Spinal cord (tissue), 10 donors: ENCODE data around the gene DAB1. TPM values are rescaled to one million over a fixed set of nuclear protein-coding genes. Genes with fewer than 3 reads are reported as not detected.

ENCODE experiments used
- DNase-seq, 6 donors: peaks; one replicate each; pipeline versions ENCODE4 v3.0.0 to v3.0.0-alpha.2; 2013 to 2015; ENCODE audit warnings: low spot score in 6 of 6, low read depth in 4 of 6
- H3K27ac ChIP-seq: one replicate; pipeline ENCODE4 v1.5.1; 2013; ENCODE audit warnings: low read depth, low read length, control low read depth
- H3K27me3 ChIP-seq: one replicate; pipeline ENCODE4 v1.6.1; 2013; ENCODE audit warnings: low read length; ENCODE audit not compliant: control insufficient read depth, insufficient read depth
- H3K36me3 ChIP-seq: one replicate; pipeline ENCODE4 v1.6.1; 2013; ENCODE audit warnings: low read length; ENCODE audit not compliant: control insufficient read depth, insufficient read depth
- H3K4me1 ChIP-seq: one replicate; pipeline ENCODE4 v1.6.1; 2013; ENCODE audit warnings: low read length; ENCODE audit not compliant: control insufficient read depth, insufficient read depth
- H3K4me3 ChIP-seq: one replicate; pipeline ENCODE4 v1.5.1; 2013; ENCODE audit warnings: low read depth, low read length, control low read depth
- H3K9me3 ChIP-seq: one replicate; pipeline ENCODE4 v1.6.1; 2013; ENCODE audit warnings: low read length; ENCODE audit not compliant: control insufficient read depth, insufficient read depth
- WGBS: methylation state at CpG from one replicate; pipeline ENCODE4 v1.1.5; 2013; ENCODE audit warnings: missing lambda C conversion rate; ENCODE audit not compliant: insufficient coverage; 5-methylcytosine and 5-hydroxymethylcytosine counted together
- polyA plus RNA-seq, 2 donors: library from polyadenylated mRNA; unstranded; fragments of 120-200 nt; gene quantifications; one replicate each; pipeline ENCODE4 v1.2.1, GENCODE V29; 2013; ENCODE audit not compliant: insufficient read length in 2 of 2
- total RNA-seq, 2 donors: library from RNA; depleted of rRNA in 1 of 2; stranded (reverse); fragments of 120-200 nt in 1 of 2; fragments of >200 nt in 1 of 2; gene quantifications; one replicate each; pipeline versions ENCODE4 v1.2.3 to v1.2.4, GENCODE V29; 2013 to 2014
- donor health status: healthy.

DAB1 gene
- total and polyA plus RNA-seq, 4 donors: 8.3 to 27.9 (median 16.9) TPM

DNA sequence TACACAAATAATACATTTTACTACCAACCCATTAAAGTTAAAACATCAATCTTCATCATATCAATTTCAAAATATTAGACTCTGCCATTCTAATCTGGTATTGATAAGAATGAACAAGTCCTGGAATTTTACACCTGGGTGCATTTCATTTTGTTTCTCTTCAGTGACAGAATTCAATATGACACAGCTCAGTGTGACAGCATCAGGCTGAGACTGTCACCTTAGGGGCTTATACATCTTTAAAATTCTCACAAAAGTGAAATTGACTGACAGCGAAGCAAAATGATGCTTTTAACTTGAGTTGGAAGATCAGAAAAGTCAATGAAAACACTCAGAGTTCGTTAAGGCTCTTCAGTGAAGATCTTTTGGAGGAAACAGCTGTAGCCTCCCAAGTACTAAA is 213.0 kb downstream of the DAB1 start:
- H3K4me1 ChIP-seq: no peaks in the 10 kb centered on the region
- 77% methylated on average over 1 of the region's 2 CpGs for WGBS
- no peaks in the 10 kb centered on the region for H3K36me3 ChIP-seq
- H3K9me3 ChIP-seq: no peaks in the 10 kb centered on the region
- no peak overlapping the region for H3K27ac ChIP-seq
- DNase-seq: no peak
- no peaks in the 10 kb centered on the region for H3K27me3 ChIP-seq
- no peak overlapping the region for H3K4me3 ChIP-seq

DNA sequence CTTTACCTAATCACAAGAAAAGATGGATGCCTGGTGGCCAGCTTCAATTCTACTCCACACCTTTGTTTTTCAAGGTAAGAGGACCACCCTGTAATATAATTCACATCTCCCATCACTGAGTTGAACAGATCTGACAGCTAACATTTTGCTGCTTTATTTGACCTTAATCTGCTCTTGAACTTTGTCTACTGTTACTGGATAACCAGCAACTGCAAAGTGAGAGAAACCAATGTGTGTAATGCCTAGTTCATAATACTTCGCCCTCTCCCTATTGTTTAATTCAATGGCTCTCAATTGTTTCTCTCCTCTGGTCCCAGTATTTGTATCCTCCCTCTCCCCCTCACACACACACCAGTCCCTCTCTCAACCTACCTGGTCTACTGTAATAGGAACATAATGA is 214.4 kb downstream of the DAB1 start:
- Histone ChIP-seq H3K36me3 (no peaks in the 10 kb centered on the region), H3K27me3 (no peaks in the 10 kb centered on the region), H3K27ac (no peak overlapping the region), H3K4me1 (no peaks in the 10 kb centered on the region), H3K4me3 (no peak overlapping the region), H3K9me3 (no peaks in the 10 kb centered on the region)
- DNase-seq: no peak
- WGBS: no CpG with 5 or more reads among the region's 1 CpG

DNA sequence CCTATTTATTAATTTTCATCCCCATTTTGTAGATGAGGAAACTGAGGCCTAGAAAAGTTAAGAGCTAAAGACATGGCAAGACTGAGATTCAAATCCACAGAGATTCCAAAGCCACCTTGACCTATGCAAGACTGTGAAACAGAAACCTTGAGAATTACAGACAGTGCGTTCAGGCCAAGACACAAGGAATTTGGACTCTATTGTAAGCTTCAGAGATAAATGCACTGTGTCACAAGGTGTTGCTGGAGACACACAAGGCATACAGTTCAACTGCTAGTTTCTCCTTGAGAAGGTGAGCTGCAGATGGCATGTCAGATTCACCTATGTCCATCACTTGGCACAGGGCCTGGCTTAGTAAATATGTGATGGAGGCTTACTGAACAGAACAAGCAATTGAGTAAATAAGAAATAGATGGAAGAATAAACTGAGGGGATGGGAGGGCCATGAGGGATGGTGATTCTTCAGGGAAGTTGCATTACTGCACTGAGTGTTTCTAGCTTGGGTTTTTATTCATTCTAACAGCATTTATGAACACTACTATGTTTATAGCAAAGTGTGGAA is 215.0 kb downstream of the DAB1 start:
- Histone ChIP-seq H3K4me1 (no peaks in the 10 kb centered on the region), H3K36me3 (no peaks in the 10 kb centered on the region), H3K4me3 (no peak overlapping the region), H3K27me3 (no peaks in the 10 kb centered on the region), H3K9me3 (no peaks in the 10 kb centered on the region), H3K27ac (no peak overlapping the region)
- 82% methylated on average over 1 of the region's 1 CpG for WGBS
- no peak for DNase-seq

DNA sequence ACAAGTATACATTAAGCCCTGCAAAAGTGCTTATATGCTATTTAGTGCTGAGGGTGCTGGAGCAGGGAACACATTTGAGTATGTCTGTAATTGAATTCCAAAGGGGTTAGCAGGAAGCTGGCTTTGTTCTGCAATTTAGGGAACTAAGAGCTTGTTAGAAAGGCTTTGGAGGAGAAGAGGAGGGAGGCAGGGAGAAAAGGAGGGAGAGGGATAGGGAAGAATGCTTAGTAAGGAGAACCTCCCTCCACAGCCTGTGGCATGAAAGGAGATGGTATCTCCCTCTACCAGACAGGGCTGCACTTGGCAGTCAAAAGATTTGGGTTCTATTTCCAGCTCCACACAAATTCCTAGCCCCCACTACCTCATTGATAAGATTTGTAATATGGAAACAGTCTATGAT is 217.8 kb downstream of the DAB1 start:
- no peak overlapping the region for H3K4me3 ChIP-seq
- DNase-seq: peak in 2 of 6 donors; percentile 28 to 66
- no peak overlapping the region for H3K27ac ChIP-seq
- no peaks in the 10 kb centered on the region for H3K27me3 ChIP-seq
- no peaks in the 10 kb centered on the region for H3K9me3 ChIP-seq
- no peaks in the 10 kb centered on the region for H3K4me1 ChIP-seq
- H3K36me3 ChIP-seq: no peaks in the 10 kb centered on the region

DNA sequence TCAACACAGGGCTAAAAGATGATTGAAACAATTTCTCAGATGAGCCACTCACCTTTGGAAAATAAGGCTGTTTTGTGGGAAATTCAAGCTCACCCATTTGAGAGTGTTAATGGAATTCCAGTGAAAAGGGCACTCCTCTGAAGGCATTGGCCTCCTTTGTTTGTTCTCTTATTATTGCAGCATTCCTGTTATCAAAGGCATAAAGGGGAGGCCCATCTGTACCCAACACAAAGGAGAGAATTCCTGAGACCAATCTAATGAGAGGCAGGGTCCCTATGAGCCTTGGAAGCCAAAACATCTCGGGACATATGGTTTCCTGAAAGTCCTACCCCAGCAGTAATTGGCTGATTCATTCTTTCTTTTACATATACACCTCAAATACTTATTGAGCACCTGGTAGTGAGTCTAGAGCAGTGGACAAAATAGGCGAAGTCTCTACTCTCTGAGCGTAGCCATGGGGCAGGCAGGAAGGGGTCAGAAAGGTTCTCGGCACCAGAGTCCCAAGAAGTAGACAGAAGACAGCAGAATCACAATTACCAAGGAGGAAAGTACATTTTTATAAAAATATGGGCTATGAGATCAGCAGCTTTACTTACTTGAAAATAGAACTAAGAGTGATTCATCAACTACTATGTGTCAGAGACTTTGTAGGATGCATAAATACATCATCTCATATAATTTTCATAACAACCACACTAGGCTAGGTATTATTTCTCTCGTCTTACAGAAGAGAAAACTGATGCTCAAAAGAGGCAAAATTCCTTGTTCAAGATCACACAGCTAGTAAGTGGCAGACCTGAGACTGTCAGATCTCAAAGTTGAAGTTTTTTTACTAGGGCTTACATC is 218.7 kb downstream of the DAB1 start:
- no peaks in the 10 kb centered on the region for H3K4me1 ChIP-seq
- no peaks in the 10 kb centered on the region for H3K9me3 ChIP-seq
- WGBS: no CpG with 5 or more reads among the region's 5 CpGs
- no peaks in the 10 kb centered on the region for H3K36me3 ChIP-seq
- H3K4me3 ChIP-seq: no peak overlapping the region
- H3K27ac ChIP-seq: no peak overlapping the region
- no peak for DNase-seq
- no peaks in the 10 kb centered on the region for H3K27me3 ChIP-seq

DNA sequence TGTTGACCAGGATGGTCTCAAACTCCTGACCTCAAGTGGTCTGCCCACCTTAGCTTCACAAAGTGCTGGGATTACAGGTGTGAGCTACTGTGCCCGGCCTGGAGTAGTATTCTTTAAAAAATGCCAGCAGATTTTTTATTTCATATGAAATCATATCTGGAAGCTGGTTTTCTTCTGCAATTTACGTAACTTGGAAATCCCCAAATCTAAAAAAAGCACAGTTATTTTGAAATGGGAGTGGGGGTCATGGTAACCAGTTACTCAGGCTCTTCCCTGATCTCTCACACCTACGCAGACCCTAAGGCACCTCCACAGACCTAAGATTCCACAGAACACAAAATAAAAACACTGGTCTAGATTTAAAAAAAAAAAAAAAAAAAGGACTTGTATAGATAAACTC is 219.8 kb downstream of the DAB1 start:
- no peak overlapping the region for H3K27ac ChIP-seq
- no peaks in the 10 kb centered on the region for H3K27me3 ChIP-seq
- H3K9me3 ChIP-seq: no peaks in the 10 kb centered on the region
- no peak for DNase-seq
- no peaks in the 10 kb centered on the region for H3K4me1 ChIP-seq
- WGBS: no CpG with 5 or more reads among the region's 3 CpGs
- H3K4me3 ChIP-seq: no peak overlapping the region
- no peaks in the 10 kb centered on the region for H3K36me3 ChIP-seq

DNA sequence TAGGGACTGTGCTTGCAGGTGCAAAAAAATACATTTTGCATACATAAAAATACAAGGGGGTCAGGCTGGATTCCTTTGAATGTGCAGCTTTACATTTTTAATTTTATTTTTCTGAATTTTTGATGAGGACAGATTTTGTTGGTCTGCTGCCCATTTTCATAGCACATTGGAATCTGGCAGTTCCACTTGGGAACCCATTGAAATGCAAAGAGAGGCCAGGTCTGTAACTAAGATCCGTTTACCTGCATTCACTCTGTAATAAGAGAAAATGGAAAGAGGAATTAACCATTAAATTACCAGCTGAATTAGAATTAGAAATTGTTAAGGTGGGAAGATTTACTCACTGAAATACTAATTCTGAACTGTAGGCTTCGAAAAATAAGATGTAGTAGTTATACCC is 221.6 kb downstream of the DAB1 start:
- no peaks in the 10 kb centered on the region for H3K27me3 ChIP-seq
- no peaks in the 10 kb centered on the region for H3K4me1 ChIP-seq
- no CpG with 5 or more reads among the region's 2 CpGs for WGBS
- no peak overlapping the region for H3K27ac ChIP-seq
- DNase-seq: peak in 1 of 6 donors; percentile 23
- H3K36me3 ChIP-seq: no peaks in the 10 kb centered on the region
- no peak overlapping the region for H3K4me3 ChIP-seq
- H3K9me3 ChIP-seq: no peaks in the 10 kb centered on the region

DNA sequence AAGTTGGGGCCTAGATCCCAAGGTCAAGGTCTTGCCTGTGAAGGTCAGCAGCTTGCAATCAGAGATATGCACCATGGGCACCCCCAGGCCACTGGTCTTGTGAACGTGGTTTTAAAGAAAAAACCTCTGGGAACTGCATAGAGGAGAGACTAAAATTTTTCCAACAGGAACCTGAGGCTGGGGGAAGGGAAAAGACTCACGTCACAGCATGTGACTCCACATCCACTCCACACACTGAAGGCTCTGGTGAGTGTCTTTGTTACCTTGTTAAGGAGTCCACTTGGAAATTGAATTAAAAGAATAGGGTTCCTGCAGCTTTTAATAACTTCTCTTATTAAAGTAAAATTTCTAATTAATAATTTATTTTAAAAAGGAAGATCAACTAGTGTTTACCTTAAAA is 224.9 kb downstream of the DAB1 start:
- no peak overlapping the region for H3K27ac ChIP-seq
- no peak overlapping the region for H3K4me3 ChIP-seq
- H3K9me3 ChIP-seq: no peaks in the 10 kb centered on the region
- H3K4me1 ChIP-seq: no peaks in the 10 kb centered on the region
- WGBS: 50% methylated on average over 1 of the region's 2 CpGs
- H3K27me3 ChIP-seq: no peaks in the 10 kb centered on the region
- H3K36me3 ChIP-seq: no peaks in the 10 kb centered on the region
- DNase-seq: no peak

DNA sequence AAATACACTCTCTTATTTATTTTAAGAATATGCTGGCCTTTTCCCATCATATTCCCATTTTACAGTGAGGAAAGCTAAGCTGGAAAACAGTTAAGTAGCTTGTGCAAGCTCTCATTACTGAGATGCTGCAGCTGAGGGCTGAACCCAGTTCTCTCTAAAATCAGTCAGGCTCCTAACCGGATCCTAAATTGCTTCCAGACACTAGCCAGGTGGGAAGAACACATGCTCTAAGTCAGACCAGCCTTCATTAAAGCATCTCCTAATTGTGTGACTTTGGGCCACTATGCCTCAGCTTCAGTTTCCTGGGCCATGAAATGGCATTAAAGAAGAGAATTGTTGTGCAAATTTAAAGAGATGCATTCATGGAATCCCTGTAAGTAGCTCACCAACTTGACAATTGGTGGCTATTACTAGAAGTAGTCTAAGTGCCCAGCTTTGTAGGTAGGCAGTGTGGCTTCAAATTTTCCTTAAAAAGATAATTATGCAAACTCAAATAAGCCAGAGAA is 228.4 kb downstream of the DAB1 start:
- no peaks in the 10 kb centered on the region for H3K9me3 ChIP-seq
- WGBS: no CpG with 5 or more reads among the region's 1 CpG
- no peaks in the 10 kb centered on the region for H3K4me1 ChIP-seq
- no peaks in the 10 kb centered on the region for H3K27me3 ChIP-seq
- H3K36me3 ChIP-seq: no peaks in the 10 kb centered on the region
- DNase-seq: no peak
- no peak overlapping the region for H3K4me3 ChIP-seq
- no peak overlapping the region for H3K27ac ChIP-seq

DNA sequence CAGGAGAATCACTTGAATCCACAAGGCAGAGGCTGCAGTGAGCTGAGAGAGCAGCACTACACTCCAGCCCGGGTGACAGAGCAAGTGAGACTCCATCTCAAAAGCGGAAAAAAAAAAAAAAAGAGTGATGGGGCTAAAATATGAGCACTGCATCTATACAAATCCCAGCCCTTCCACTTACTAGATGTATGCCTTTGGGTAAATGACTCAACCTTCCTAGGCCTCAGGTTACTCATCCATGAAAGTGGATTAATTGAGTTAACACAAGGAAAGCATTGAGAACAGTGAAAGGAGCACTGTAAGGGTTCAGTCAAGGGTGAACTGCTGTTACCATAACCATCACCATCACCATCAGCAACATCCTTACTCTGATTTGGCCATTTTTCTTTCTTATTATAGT is 231.6 kb downstream of the DAB1 start:
- H3K27me3 ChIP-seq: no peaks in the 10 kb centered on the region
- H3K9me3 ChIP-seq: no peaks in the 10 kb centered on the region
- no peaks in the 10 kb centered on the region for H3K36me3 ChIP-seq
- no peak overlapping the region for H3K27ac ChIP-seq
- DNase-seq: peak in 1 of 6 donors; percentile 61
- no peaks in the 10 kb centered on the region for H3K4me1 ChIP-seq
- no peak overlapping the region for H3K4me3 ChIP-seq
- no CpG with 5 or more reads among the region's 2 CpGs for WGBS
